Astrocyte (in vitro differentiated cells and primary cell): ENCODE data around the gene KLHL17.

Experiments
- EZH2 ChIP-seq: IDR thresholded peaks from 2 replicates; pipeline ENCODE4 v1.6.1; 2012; ENCODE audit warnings: mild to moderate bottlenecking, low read length, inconsistent platforms; ENCODE audit not compliant: insufficient read depth
- TF ChIP-seq, protein P1 (sequence below): IDR thresholded peaks from 2 replicates; pipeline ENCODE4 v1.5.1; 2011; ENCODE audit warnings: low read depth, mild to moderate bottlenecking, inconsistent platforms, low read length, moderate library complexity; ENCODE audit not compliant: insufficient read depth

DNA sequence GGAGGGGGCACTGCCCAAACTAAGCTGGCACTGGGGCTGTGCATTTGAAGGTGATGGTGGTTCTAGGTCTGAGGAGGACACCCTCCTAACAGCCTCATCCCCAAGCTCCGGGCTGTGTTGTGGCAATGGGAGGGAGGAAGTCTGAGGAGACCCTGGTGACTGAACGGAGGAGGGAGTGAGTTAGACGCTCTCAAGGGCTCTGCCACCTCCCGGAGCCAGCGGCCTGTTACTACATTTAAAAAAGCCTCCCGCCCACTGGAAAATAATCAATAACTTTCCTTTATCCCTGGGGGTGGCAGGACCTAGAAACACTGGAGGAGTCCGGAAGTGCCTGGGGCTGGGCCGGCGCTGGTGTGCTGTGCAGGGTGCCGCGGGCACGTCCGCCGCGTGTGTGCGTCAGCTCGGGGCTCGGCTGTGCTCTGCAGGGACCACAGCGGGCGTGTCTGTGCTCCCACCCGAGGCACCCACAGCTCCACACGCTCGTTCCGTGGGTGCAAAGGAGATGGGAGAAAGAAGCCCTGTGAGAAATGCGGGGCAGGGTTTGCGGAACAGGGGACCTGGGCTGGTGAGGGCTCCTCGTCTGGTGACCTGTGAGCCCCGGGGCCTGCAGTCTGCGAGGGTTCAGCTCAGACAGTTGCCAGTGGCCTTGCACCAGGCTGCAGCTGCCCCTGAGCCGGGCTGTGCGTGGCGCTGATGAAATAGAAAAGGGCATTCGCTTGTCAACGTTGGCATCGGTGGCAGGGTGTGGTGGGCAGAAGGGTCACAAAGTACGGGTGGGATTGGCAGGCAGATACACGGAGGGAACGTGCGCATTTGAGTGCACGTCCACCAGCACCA is 31.3 kb upstream of the KLHL17 start:
- TF ChIP-seq, protein P1, sequence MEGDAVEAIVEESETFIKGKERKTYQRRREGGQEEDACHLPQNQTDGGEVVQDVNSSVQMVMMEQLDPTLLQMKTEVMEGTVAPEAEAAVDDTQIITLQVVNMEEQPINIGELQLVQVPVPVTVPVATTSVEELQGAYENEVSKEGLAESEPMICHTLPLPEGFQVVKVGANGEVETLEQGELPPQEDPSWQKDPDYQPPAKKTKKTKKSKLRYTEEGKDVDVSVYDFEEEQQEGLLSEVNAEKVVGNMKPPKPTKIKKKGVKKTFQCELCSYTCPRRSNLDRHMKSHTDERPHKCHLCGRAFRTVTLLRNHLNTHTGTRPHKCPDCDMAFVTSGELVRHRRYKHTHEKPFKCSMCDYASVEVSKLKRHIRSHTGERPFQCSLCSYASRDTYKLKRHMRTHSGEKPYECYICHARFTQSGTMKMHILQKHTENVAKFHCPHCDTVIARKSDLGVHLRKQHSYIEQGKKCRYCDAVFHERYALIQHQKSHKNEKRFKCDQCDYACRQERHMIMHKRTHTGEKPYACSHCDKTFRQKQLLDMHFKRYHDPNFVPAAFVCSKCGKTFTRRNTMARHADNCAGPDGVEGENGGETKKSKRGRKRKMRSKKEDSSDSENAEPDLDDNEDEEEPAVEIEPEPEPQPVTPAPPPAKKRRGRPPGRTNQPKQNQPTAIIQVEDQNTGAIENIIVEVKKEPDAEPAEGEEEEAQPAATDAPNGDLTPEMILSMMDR, result no peak
- TF ChIP-seq EZH2, result no peak
